GM21423 (cell line): Measurements from ENCODE around the gene STK11.

Experiments
- ATAC-seq: cut with Tn5 transposase; IDR thresholded peaks from one replicate; pipeline ENCODE4 v1.9.1; 2021; ENCODE audit warnings: mild to moderate bottlenecking, moderate library complexity; ENCODE audit not compliant: unreplicated experiment

STK11 gene

DNA sequence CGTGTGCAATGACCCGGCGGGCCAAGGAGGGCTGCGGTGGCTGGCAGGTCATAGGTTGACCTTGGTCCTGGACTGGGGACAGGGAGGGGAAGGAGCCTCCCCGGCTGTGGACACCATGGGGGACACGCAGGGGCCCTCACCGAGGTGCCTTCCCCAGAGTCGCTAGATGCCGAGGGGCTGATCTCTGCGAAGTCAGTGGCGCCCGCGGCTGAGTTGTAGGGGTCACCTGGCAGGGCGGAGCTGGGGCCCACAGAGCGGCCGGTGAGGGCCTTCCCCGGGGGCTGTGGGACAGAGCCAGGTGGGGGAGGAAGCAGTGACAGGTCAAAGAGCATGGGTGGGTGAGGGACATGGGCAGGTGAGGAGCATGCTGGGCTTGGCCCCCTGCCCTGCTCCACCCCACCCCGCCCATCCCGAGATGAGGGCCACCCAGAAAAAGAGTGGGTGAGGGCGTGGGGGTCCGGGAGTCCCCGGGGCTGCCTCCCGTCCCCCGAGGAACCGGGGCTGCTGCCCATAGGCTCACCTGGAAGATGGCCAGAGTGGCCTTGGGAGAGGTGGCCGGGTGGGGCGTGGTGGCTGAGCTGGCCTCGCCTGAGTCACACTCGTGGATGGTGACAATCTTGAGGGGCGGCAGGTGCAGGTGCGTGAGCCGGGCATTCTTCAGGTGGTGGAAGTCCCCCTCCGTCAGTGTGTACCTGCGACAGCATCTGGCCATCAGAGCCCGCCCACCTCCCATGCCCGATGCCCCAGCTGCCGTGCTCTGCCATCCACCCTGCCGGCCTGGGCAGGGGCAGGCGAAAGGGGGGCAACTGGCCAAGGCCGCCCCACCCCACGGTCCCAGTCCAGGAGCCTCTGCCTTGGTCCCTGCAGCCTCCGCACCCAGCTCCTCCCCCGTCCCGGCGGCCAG lies 28.7 kb downstream of the STK11 start:
- ATAC-seq = no peak

DNA sequence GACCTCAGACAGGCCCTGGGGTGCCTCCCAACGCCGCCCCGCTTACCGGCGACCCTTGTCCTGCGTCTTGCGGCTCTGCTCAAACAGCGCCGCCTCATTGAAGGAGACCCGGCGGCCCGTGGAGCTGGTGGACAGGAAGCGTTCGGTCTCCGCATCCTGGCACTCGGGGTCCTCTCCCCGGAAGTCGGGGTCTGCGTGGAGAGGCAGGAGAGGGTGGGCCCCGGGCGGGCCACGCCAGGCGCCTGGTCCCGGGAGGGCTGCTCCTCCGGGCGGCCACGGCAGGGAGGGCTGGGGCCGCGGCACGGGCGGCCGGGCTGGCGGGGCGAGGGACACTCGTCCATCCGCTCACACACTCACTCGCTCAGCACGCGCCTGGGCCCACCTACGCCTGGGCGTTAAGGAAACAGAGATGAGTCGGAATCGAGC lies 29.4 kb downstream of the STK11 start:
- ATAC-seq = no peak

DNA sequence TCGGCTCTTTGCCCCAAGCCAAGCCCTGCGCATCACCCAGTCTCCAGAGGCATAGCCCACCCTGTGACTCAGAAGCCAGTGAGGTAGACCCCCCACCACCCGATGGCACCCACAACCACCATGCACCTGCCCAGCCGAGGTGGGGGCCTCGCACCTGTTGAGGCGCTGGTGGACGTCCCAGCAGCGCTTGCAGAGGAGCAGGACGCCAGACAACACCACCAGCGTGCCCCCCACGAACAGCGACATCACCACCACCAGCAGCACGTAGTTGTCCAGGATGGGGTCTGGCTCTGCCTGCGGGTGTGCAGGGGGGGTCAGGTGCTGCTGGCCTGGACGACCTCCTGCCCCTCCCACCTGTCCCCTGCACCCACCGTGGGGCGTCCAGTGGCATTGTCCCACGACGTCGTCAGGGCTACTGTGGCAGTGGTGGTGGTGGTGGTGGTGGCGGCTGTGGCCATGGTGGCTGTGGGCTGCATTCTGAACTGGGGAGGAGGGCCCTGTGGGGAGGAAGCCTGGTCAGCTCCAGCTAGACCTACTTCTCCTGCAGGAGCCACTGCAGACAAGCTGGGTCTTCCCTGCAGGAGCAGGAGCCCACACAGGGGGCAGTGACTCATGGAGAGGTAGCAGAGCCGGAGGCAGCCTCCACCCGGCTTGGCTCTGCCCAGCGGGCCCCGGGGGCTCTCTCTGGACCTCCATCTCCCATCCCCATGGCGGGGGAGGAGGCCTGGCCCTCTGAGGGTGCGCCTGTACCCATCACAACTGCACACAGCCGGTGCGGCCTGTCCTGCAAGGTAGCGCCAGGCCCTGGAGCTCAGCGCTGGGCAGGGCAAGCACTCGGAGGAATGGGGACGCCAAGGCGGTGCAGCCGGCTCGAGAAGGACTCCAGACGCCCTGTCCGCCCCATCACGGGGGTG lies 30.3 kb downstream of the STK11 start:
- no peak for ATAC-seq

DNA sequence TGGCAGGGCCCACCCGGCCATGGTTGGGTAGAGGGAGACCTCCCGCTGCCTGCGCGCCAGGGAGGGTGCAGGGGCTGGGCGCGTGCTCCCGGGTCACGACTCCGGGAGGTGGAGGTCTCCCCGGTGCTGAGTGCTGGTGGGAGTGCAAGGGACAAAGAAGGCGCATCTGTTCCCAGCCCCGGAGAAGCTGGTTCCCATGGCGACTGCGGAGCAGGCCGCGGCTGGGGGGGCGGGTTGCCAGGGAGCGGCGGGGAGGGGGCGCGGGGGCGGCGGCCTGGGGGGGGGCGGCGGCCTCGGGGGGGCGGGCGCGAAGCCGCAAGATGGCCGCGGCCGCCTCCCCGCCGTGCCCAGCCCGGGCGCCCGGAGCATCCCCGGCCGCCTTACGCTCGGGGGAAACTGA lies 31.0 kb downstream of the STK11 start:
- ATAC-seq = no peak

DNA sequence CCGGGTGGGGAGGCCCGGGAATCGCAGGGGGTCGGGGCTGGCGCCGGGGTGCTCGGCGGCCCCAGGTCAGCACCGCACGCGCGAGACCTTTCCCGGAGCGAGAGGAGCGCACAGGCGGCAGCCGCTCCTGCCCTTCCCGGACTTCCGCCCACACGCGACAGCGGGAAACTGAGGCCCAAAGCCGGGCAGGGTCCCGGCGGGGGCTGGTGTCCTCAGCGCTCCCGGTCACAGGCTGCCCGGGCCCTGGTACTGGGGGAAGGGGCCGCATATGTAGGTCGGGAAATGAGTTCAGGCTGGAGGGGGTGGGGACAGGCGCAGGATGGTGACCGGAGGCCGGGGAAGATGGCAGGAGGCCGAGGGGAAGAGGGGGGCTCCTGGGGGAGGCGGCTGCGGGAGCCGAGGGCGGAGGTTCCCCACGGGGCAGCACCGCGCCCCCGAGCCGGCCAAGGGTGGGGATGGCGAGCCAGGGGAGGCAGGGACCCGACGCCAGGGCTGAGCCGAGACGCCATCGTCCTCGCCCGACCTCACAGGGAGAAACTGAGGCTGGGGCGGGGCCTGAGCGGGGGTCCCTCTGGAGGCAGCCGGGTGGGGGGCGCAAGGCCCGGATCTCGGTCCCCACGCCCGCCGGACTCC lies 31.6 kb downstream of the STK11 start:
- no peak for ATAC-seq

DNA sequence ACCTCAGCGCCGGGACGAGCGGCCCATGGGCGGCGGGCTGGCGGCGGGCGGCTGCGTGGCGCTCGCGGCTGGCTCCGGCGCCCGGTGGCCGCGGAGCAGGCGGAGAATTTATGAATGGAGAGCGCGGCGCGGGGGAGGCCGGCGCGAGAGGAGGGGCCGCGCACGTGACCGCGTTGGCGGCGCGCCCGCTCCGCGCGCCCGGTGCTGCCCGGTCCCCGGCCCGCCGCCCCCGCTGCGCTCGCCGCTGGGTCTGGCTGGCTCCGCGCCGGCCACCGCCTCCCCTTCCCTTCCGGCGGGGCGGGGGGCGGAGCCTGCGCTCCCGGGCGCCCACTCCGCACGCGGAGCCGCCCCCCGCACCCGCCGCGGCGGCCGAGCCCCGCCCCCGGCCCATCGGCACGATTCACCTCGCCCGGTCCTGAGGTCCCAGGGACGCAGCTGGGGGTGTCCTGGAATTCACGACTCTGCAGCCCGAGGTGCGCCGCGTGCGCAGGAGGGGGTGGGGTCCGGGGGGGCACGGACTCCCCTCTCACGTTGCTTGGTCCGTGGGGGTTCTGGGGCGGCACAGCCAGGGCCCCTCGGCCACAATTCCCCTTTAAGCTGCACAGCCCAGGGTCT lies 32.3 kb downstream of the STK11 start, which contains the start of gene CBARP:
CBARP (minus strand) TSS at position 252 of the 615 bp plus-strand sequence. CDS start 1,905 bp downstream, outside the sequence.
- no peak for ATAC-seq

DNA sequence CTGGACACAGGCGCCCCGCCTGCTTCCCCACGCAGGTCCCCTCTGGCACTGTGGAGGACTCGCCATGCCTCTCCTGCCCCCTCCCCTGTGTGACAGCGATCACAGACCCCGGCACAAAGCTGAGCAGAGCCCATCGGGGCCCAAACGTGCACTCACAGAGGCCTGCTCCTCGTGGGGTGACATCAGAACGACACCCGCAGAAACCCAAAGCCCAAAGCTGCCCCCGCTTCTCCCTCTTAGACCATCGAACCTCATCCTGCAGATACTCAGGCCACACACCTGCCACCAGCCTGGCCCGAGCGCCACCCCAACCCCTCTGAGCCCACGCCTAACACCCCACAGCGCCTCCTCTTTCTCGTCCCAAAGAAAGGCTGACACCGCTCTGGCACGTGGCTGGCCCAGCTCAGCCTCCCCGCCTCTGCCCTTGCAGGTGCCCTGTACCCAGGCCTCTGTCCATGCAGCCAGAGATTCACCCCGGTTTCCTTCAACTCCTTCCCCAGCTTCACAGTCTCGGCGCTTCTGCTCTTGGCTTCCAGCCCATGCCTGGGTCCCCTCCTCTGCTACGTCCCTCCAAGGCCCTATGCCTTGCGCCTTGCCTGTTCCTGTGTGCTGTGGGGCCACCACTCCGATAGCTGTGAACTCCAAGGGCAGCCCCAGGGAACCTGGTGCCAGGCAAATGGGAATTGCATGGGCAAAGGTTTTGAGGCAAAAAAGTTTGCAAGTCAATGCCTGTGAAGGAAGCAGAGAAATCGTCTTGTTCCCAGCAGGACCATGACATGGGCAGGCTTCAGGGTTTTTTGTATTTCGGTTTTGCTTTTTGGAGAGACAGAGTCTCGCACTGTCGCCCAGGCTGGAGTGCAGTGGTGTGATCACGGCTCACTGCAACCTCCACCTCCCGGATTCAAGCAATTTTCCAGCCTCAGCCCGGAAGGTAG lies 33.1 kb downstream of the STK11 start:
- ATAC-seq = no peak

DNA sequence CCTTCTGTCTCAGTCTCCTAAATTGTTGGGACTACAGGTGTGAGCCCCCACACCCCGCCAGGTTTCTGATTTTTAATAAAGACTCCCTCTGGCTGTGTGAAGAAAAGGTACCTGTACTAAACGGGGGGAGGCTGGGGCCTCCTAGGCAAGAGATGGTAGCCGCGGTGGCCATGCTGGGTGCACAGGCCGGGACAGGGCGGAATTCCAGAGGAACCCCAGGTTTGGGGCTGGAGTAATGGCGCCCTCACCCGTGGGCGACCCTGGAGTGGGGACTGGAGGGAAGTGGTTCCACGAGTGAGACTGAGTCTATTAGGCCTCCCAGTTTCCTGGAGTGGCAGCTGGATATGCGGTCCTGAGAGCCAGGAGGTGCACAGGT lies 33.8 kb downstream of the STK11 start:
- no peak for ATAC-seq

DNA sequence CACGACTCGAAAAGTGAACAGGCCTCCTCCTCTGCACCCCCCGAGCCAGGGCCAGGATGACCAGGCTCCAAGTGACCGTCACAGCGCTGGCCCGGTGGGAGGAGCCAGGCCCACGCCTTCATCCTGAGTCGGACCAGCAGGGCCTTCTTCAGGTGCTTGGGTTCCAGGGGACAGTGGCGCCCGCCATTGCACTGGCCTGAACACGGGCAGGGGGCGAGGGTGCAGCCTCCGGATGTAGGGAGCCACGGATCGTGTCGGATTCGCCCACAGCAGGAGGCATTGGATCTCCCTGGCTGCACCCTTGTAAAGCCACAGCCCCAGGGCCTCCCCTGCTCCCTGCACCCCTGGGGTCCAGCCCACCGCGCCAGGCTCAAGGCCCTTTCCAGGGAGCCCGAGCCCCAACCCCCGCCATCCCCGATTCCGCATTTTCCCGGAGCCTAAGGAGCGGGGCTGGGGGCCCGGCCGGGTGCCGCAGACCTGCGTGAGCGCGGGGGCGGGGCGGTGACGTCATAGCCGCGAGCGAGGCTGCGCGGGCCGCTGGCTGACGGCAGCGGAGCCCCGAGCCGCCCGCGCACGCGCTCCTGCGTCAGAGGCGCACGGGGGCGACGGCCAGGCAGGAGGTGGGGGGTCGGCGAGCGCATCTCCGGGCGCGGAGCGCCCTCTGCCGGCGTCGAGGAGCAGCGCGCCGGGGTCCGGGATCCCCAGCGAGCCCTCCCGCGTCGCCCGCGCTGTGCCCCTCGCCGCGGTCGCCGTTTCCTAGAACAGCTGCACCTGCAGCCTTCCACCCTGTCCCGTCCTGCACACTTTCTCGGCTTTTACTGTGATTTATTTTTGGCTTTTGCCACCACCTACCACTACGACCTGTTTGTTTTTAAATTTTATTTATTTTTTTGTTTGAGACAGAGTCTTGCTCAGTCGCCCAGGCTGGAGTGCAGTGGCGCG lies 34.5 kb downstream of the STK11 start:
- ATAC-seq = peak; percentile 35

DNA sequence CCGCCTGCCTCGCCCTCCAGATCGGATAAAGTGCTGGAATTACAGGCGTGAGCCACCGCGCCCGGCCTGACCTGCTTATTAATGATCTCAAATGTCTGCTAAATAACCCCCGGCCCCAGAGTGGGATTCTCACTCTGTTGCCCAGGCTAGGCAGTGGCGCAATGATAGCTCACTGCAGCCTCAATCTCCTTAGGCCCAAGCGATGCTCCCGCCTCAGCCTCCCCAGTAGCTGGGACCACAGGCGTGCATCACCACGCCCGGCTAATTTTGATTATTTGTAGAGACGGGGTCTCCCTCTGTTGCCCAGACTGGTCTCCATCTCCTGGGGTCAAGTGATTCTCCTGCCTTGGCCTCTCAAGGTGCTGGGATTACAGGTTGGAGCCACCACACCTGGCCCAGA lies 35.3 kb downstream of the STK11 start:
- no peak for ATAC-seq

DNA sequence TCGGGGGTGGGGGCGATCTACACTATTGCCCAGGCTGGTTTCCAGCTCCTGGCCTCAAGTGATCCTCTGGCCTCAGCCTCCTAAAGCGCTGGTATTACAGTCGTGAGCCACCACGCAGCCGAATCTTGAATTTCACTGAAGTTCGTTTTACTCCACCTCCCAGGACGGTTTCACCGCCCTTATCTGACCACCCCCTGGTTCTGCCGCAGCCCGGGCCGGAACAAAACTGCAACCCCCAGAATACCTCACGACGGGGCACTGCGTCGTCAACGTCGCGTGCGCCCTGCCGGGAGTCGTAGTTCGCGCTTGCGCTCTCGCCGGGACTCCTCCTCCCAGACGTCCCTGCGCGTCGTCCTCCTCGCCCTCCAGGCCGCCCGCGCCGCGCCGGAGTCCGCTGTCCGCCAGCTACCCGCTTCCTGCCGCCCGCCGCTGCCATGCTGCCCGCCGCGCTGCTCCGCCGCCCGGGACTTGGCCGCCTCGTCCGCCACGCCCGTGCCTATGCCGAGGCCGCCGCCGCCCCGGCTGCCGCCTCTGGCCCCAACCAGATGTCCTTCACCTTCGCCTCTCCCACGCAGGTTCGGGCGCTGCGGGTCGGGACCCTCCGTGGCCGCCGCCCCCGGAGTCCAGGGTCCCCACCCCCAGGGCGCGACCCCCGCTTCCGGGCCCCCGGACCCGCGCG lies 36.0 kb downstream of the STK11 start, which contains the start of gene ATP5F1D:
ATP5F1D (plus strand) TSS at position 335 of the 679 bp plus-strand sequence; CDS start at position 435, 100 bp downstream.
- ATAC-seq = peak; percentile 51

DNA sequence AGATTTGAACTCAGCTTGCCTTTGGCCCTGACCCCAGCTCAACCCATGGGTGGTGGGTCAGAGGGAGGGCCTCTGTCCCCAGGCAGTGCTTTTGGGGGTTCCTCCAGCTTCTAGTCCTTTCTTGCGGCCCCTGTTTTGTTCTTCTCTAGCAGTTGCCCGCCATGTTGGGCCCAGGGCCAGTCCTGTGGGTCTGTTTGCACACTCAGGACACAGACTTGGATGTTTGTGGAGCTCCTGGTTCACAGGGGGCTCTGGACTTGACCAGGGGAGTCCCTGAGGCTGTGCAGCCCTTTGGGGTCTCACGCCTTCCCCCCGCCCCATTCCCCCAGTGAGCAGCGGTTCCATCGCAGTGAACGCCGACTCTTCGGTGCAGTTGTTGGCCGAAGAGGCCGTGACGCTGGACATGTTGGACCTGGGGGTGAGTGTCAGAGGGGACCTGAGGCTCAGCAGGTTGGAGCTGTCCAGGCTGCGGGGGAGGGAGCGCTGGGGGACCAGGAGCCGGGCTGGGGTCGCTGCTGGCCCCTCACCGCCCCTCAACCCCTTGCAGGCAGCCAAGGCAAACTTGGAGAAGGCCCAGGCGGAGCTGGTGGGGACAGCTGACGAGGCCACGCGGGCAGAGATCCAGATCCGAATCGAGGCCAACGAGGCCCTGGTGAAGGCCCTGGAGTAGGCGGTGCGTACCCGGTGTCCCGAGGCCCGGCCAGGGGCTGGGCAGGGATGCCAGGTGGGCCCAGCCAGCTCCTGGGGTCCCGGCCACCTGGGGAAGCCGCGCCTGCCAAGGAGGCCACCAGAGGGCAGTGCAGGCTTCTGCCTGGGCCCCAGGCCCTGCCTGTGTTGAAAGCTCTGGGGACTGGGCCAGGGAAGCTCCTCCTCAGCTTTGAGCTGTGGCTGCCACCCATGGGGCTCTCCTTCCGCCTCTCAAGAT lies 38.5 kb downstream of the STK11 start:
- no peak for ATAC-seq

DNA sequence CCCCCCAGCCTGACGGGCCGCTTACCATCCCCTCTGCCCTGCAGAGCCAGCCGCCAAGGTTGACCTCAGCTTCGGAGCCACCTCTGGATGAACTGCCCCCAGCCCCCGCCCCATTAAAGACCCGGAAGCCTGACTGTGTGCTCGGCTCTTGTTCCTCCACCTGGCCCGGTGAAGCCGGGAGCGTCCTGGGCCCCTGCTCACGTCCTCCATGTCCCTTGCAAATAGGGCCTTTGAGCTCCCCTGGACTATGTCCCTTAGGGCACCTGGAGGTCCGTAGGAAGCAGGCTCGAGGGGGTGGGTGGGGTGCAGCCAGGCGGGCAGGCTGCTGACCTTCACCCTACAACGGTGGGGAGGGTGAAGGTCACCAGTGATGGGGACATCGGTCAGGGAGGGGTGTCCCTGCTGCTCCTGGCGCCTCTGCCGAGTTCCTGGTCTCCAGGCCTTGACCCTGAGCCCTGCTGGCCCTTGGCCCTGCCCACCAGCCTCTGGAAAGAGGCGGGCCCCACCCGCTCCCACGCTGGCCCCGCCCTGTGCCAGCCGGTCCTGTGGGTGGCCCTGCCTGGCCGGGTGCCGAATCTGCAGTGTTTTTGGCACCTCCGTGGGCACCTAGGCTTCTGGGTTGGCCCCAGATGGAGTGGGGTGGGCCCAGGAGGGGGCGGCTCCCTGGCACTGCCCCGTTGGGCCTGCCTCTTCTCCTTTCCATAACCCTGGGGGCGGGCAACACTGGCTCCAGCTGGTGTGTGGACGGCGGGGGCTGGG lies 39.3 kb downstream of the STK11 start:
- no peak for ATAC-seq

DNA sequence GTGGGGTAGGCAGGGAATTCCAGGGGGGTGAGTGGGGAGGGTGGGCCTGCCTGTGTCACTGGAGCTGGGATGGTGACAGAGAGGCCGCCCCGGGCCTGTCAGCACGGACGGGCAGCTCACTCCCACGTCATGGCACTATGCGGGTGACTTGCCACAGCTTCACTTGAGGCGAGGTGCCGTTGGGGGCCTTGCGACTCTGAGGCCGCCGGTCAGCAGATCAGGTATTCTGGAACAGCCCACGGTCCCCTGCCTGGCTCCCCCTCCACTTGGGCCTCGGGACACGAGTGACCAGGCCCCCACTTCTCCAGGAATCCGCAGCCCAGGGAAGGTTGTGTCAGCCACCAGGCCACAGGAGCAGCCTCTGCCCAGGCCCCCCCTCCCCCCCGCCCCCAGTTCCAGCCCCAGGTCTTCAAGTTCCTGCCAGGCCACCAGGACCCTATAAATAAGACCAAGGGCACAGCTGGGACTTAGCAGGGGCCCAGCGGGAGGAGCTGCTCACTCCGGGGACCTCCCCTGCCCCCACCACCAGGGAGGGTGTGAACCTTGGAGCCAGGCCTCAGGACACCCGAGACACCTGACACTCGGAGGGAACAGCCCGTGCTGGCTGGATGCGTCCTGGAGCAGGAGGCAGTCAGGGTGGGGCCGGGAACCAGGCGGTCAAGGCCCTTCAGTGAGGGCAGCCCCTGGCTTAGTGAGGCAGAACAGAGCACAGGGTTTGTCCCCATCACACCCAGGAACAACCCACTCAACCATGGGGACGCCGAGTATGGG lies 40.1 kb downstream of the STK11 start:
- ATAC-seq = no peak
